Central memory CD8-positive, alpha-beta T cell (primary cell): Measurements from ENCODE around the gene HHAT.

Experiments
- ATAC-seq: fragments of 150-1000 bp; cut with Tn5 transposase; replicated peaks from 2 replicates; pipeline ENCODE4 v1.10.0; 2022; ENCODE audit warnings: mild to moderate bottlenecking, moderate FRiP score, moderate number of reproducible peaks; ENCODE audit not compliant: poor library complexity, severe bottlenecking; ENCODE audit errors: extremely low read depth
- DNase-seq, 2 donors: peaks; one replicate each; pipeline ENCODE4 v3.0.0; 2021; ENCODE audit warnings: low spot score in 2 of 2
- H3K27ac Mint-ChIP-seq: one replicate; pipeline ENCODE4 v1.8.0; 2022; ENCODE audit warnings: low read depth, mild to moderate bottlenecking, moderate library complexity, mixed read lengths
- H3K27me3 Mint-ChIP-seq: one replicate; pipeline ENCODE4 v1.8.0; 2022; ENCODE audit warnings: mixed read lengths
- H3K36me3 Mint-ChIP-seq: one replicate; pipeline ENCODE4 v1.8.0; 2022; ENCODE audit warnings: mild to moderate bottlenecking, moderate library complexity, mixed read lengths; ENCODE audit not compliant: insufficient read depth
- H3K4me1 Mint-ChIP-seq: one replicate; pipeline ENCODE4 v1.8.0; 2022; ENCODE audit warnings: mixed read lengths
- H3K4me3 Mint-ChIP-seq: one replicate; pipeline ENCODE4 v1.8.0; 2022; ENCODE audit warnings: mild to moderate bottlenecking, moderate library complexity, mixed read lengths
- H3K9me3 Mint-ChIP-seq: one replicate; pipeline ENCODE4 v1.8.0; 2022; ENCODE audit warnings: mixed read lengths

Gene HHAT

DNA sequence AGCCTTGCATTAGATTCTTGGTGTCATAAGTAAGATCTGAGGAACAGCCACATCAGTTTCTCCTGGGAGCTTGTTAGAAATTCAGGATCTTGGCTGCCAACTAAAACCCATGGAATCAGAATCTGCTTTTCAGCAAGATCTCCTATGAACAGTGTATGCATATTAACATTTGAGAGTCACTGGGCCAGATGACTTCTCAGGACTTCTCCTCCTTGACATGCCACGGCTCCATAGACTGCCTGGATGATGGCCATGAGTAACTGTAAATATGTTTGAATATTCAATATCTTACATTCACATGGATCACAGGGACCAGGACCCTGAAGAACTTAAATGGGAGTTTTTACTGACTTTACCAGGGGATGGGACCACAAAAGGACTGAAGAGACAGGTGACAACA lies 148.0 kb downstream of the HHAT start:
- no peak overlapping the region for H3K4me3 Mint-ChIP-seq
- no peak overlapping the region for H3K27ac Mint-ChIP-seq
- no peaks in the 10 kb centered on the region for H3K36me3 Mint-ChIP-seq
- ATAC-seq: no peak
- no peak for DNase-seq
- no peaks in the 10 kb centered on the region for H3K27me3 Mint-ChIP-seq
- no peaks in the 10 kb centered on the region for H3K9me3 Mint-ChIP-seq
- peaks cover 6% of the 10 kb centered on the region for H3K4me1 Mint-ChIP-seq

GRCh38 chr1:210477328-210477924 lies 148.7 kb downstream of the HHAT start:
- Mint-ChIP-seq H3K27me3 (no peaks in the 10 kb centered on the region), H3K9me3 (no peaks in the 10 kb centered on the region), H3K36me3 (no peaks in the 10 kb centered on the region), H3K4me1 (peaks cover 6% of the 10 kb centered on the region), H3K4me3 (no peak overlapping the region), H3K27ac (no peak overlapping the region)
- ATAC-seq: no peak
- DNase-seq: no peak

- H3K27me3 Mint-ChIP-seq: no peaks in the 10 kb centered on the region
- ATAC-seq (no peak), DNase-seq (no peak)
- no peak overlapping the region for H3K27ac Mint-ChIP-seq
- no peaks in the 10 kb centered on the region for H3K36me3 Mint-ChIP-seq
- H3K9me3 Mint-ChIP-seq: no peaks in the 10 kb centered on the region
- peaks cover under 1% of the 10 kb centered on the region for H3K4me1 Mint-ChIP-seq
- H3K4me3 Mint-ChIP-seq: no peak overlapping the region
These were observed 150.1 kb downstream of the HHAT start for GRCh38 chr1:210478820-210479219.

DNA sequence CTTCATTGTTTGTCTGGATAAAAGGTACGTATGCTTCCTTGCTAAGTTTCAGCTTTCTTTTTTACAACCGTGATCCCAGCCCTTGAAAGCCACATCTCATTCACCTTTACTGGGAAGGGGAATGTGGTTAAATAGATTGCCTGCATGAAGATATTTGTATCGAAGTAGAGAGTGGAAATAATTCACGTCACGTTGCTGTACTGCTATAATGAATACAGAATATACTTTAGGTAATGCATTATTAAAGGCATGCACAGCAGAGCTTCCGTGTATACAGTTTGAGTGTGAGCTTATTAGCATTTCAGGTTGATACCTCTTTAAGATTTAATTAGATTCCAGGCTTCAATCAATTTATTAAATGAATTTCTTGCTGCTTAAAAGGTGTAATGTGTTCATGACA lies 153.8 kb downstream of the HHAT start:
- Mint-ChIP-seq H3K4me3 (no peak overlapping the region), H3K9me3 (no peaks in the 10 kb centered on the region), H3K36me3 (peaks cover 2% of the 10 kb centered on the region), H3K4me1 (no peaks in the 10 kb centered on the region), H3K27me3 (no peaks in the 10 kb centered on the region), H3K27ac (no peak overlapping the region)
- DNase-seq (no peak), ATAC-seq (no peak)

GRCh38 chr1:210482945-210483617 lies 154.4 kb downstream of the HHAT start:
- ATAC-seq (no peak), DNase-seq (no peak)
- Mint-ChIP-seq H3K27me3 (no peaks in the 10 kb centered on the region), H3K4me3 (no peak overlapping the region), H3K9me3 (no peaks in the 10 kb centered on the region), H3K4me1 (no peaks in the 10 kb centered on the region), H3K36me3 (peaks cover 2% of the 10 kb centered on the region), H3K27ac (no peak overlapping the region)

DNA sequence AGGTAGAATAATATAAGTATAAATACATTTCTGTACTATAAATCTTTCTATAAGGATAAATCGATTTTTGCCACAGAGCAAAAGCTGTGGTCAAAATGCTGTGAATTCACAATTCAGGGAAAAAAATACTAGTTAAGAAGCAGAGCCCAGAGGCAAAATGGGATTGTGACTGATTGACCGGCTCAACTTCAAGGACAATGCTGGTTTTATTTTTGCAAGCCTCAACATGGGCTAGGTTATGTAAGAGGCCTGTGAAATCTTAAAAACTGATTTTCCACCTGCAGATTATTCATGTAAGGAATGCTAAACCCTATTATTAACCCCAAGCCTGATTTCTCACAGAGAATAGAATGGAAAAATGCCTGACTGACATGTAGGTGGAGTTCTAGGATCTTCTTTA lies 155.1 kb downstream of the HHAT start:
- ATAC-seq (no peak), DNase-seq (no peak)
- Mint-ChIP-seq H3K9me3 (no peaks in the 10 kb centered on the region), H3K4me3 (no peak overlapping the region), H3K27ac (no peak overlapping the region), H3K4me1 (no peaks in the 10 kb centered on the region), H3K27me3 (no peaks in the 10 kb centered on the region), H3K36me3 (peaks cover 3% of the 10 kb centered on the region)

- Mint-ChIP-seq H3K36me3 (peaks cover 3% of the 10 kb centered on the region), H3K4me3 (no peak overlapping the region), H3K27ac (no peak overlapping the region), H3K4me1 (no peaks in the 10 kb centered on the region), H3K9me3 (no peaks in the 10 kb centered on the region), H3K27me3 (no peaks in the 10 kb centered on the region)
- DNase-seq: no peak
- ATAC-seq: no peak
These were observed 158.3 kb downstream of the HHAT start for GRCh38 chr1:210487021-210487420.

- Mint-ChIP-seq H3K36me3 (peaks cover 3% of the 10 kb centered on the region), H3K27ac (no peak overlapping the region), H3K27me3 (no peaks in the 10 kb centered on the region), H3K4me1 (no peaks in the 10 kb centered on the region), H3K9me3 (no peaks in the 10 kb centered on the region), H3K4me3 (no peak overlapping the region)
- DNase-seq (no peak), ATAC-seq (no peak)
These were observed 160.8 kb downstream of the HHAT start for GRCh38 chr1:210489491-210489890.

- no peak overlapping the region for H3K4me3 Mint-ChIP-seq
- no peaks in the 10 kb centered on the region for H3K4me1 Mint-ChIP-seq
- H3K36me3 Mint-ChIP-seq: peaks cover 3% of the 10 kb centered on the region
- H3K27me3 Mint-ChIP-seq: no peaks in the 10 kb centered on the region
- ATAC-seq: no peak
- no peak for DNase-seq
- no peak overlapping the region for H3K27ac Mint-ChIP-seq
- no peaks in the 10 kb centered on the region for H3K9me3 Mint-ChIP-seq
These were observed 162.1 kb downstream of the HHAT start for GRCh38 chr1:210490781-210491180.

DNA sequence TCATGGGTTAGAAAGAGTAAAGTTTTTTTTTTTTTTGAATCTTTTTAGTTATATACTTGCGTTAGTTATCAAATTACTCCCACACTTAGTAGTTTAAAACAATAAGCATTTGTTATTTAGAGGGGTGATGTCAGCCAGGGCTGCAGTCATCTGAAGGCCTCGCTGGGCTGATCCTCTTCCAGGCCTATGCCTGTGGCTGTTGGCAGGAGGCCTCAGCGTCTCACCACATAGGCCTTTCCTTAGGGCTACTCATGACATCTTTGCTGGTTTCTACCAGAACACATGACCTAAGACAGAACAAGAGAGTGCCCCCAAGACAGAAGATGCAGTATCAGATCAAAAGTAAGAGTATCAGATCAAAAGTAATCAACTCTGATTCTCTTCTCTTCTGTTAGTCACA lies 167.4 kb downstream of the HHAT start:
- Mint-ChIP-seq H3K36me3 (no peaks in the 10 kb centered on the region), H3K27ac (no peak overlapping the region), H3K27me3 (no peaks in the 10 kb centered on the region), H3K4me1 (no peaks in the 10 kb centered on the region), H3K4me3 (no peak overlapping the region), H3K9me3 (no peaks in the 10 kb centered on the region)
- ATAC-seq: no peak
- DNase-seq: no peak

DNA sequence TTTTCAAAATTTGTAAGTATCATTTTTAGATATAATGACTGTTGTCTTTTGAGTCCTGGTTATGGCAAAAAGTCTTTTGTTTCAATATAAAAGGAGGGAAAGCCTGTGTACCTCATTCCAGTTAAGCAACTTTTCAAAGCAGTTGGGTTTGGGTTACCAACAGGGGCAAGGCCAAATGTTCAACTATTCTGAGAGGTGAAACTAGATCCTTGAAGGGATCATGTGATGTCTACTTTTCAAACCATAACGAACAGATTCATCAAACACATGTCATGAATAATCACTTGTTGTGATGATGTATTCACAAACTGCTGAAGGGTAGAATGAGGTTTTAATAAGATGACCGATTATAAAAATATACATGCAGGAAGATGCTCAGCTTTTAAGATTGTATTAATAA lies 171.3 kb downstream of the HHAT start:
- no peak for DNase-seq
- H3K4me1 Mint-ChIP-seq: no peaks in the 10 kb centered on the region
- no peak for ATAC-seq
- H3K4me3 Mint-ChIP-seq: no peak overlapping the region
- no peaks in the 10 kb centered on the region for H3K9me3 Mint-ChIP-seq
- H3K36me3 Mint-ChIP-seq: no peaks in the 10 kb centered on the region
- H3K27me3 Mint-ChIP-seq: no peaks in the 10 kb centered on the region
- H3K27ac Mint-ChIP-seq: no peak overlapping the region

- H3K27me3 Mint-ChIP-seq: no peaks in the 10 kb centered on the region
- no peaks in the 10 kb centered on the region for H3K36me3 Mint-ChIP-seq
- no peaks in the 10 kb centered on the region for H3K4me1 Mint-ChIP-seq
- H3K9me3 Mint-ChIP-seq: no peaks in the 10 kb centered on the region
- H3K27ac Mint-ChIP-seq: no peak overlapping the region
- DNase-seq (no peak), ATAC-seq (no peak)
- H3K4me3 Mint-ChIP-seq: no peak overlapping the region
These were observed 172.1 kb downstream of the HHAT start for GRCh38 chr1:210500831-210501230.

DNA sequence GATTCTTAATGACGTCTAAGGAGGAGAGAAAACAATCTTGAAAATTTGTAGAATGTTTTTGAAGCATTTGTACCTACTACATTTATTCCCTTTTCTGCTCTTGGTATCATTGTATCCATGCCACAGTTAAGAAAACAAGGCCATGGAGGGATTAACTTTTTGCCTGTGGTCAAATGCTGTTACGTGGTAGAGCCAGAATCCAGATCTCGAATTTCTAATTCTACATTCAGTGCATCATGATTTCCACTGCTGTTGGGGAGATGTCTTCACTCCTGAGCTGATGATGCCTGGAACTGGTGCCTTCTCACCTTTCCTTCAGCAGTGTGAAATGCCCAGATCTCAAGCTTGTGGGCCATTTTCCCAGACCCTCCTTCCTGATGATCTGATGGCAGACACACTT lies 175.6 kb downstream of the HHAT start:
- H3K9me3 Mint-ChIP-seq: no peaks in the 10 kb centered on the region
- H3K27ac Mint-ChIP-seq: no peak overlapping the region
- no peak for DNase-seq

More for the DNA sequence above, 175.6 kb downstream of the HHAT start:
- ATAC-seq: no peak
- H3K4me3 Mint-ChIP-seq: no peak overlapping the region
- H3K36me3 Mint-ChIP-seq: no peaks in the 10 kb centered on the region
- no peaks in the 10 kb centered on the region for H3K4me1 Mint-ChIP-seq
- no peaks in the 10 kb centered on the region for H3K27me3 Mint-ChIP-seq
